HepG2 (cell line): ENCODE data around the gene TCAP. TPM values are rescaled to one million over a fixed set of nuclear protein-coding genes. Genes with fewer than 3 reads are reported as not detected.
A peak's percentile ranks its signal among the peaks of the same experiment; 100 is the strongest.

Experiments used
- AHR ChIP-seq: IDR thresholded peaks from 2 replicates; pipeline ENCODE4 v1.6.1; 2018; ENCODE audit warnings: missing genetic modification reagents, missing compliant biosample characterization
- ATF7 ChIP-seq, 2 experiments: fragments of 450-650 bp in 1 of 2; sonication (generic) in 1 of 2; formaldehyde crosslinking in 1 of 2; IDR thresholded peaks; 2 replicates each; pipeline versions ENCODE4 v1.4.0 to v1.6.1; 2016 to 2020; ENCODE audit warnings: antibody characterized with exemption in 1 of 2, mild to moderate bottlenecking in 1 of 2, missing genetic modification reagents in 1 of 2
- CCDC6 ChIP-seq: sonication (generic); formaldehyde crosslinking; IDR thresholded peaks from 2 replicates; pipeline ENCODE4 v1.8.1; 2022; ENCODE audit warnings: mild to moderate bottlenecking, missing genetic modification reagents, moderate library complexity
- CEBPB ChIP-seq: IDR thresholded peaks from 2 replicates; pipeline ENCODE4 v1.6.1; 2011; ENCODE audit warnings: low read depth, low read length, improper control_type of control experiment, borderline replicate concordance
- ELF4 ChIP-seq: sonication (generic); formaldehyde crosslinking; IDR thresholded peaks from 2 replicates; pipeline ENCODE4 v1.5.0; 2020; ENCODE audit warnings: missing genetic modification reagents, mild to moderate bottlenecking, moderate library complexity, borderline replicate concordance
- HNF4A ChIP-seq: sonication (generic); formaldehyde crosslinking; IDR thresholded peaks from 2 replicates; pipeline ENCODE4 v1.4.0; 2020; ENCODE audit warnings: missing genetic modification reagents
- HOXA9 ChIP-seq: sonication (generic); formaldehyde crosslinking; IDR thresholded peaks from 2 replicates; pipeline ENCODE4 v1.8.1; 2022; ENCODE audit warnings: missing genetic modification reagents, mild to moderate bottlenecking, moderate library complexity, borderline replicate concordance
- PAX8 ChIP-seq: sonication (generic); formaldehyde crosslinking; IDR thresholded peaks from 2 replicates; pipeline ENCODE4 v1.8.0; 2022; ENCODE audit warnings: mild to moderate bottlenecking, missing genetic modification reagents, borderline replicate concordance
- RCOR2 ChIP-seq: IDR thresholded peaks from 2 replicates; pipeline ENCODE4 v1.6.1; 2016; ENCODE audit warnings: missing biosample characterization, missing genetic modification reagents
- SETDB1 ChIP-seq: sonication (generic); formaldehyde crosslinking; IDR thresholded peaks from 2 replicates; pipeline ENCODE4 v1.5.1; 2020; ENCODE audit warnings: missing genetic modification reagents, mild to moderate bottlenecking, borderline replicate concordance
- ZFP82 ChIP-seq: sonication (generic); formaldehyde crosslinking; IDR thresholded peaks from 2 replicates; pipeline ENCODE4 v1.5.1; 2020; ENCODE audit warnings: mild to moderate bottlenecking, missing genetic modification reagents, borderline replicate concordance
- ZNF207 ChIP-seq: fragments of 450-650 bp; IDR thresholded peaks from 2 replicates; pipeline ENCODE4 v1.6.1; 2016; ENCODE audit warnings: antibody characterized with exemption, borderline replicate concordance
- ZNF570 ChIP-seq: sonication (generic); formaldehyde crosslinking; IDR thresholded peaks from 2 replicates; pipeline ENCODE4 v1.4.0; 2020; ENCODE audit warnings: mild to moderate bottlenecking, missing genetic modification reagents, borderline replicate concordance
- ZNF589 ChIP-seq: sonication (generic); formaldehyde crosslinking; conservative IDR thresholded peaks from 2 replicates; pipeline ENCODE4 v1.8.0; 2022; ENCODE audit warnings: mild to moderate bottlenecking, moderate library complexity, missing genetic modification reagents
- ZNF678 ChIP-seq: sonication (generic); formaldehyde crosslinking; IDR thresholded peaks from 2 replicates; pipeline ENCODE4 v1.4.0; 2020; ENCODE audit warnings: mild to moderate bottlenecking, missing genetic modification reagents
- ZNF792 ChIP-seq: IDR thresholded peaks from 2 replicates; pipeline ENCODE4 v1.6.1; 2016
- polyA plus RNA-seq, 8 experiments: library from polyadenylated mRNA; depleted of rRNA in 3 of 8; stranded (reverse) in 7 of 8; unstranded in 1 of 8; fragments of >200 nt; fragmentation: Illumina TruSeq in 4 of 8; extraction: Trizol in 4 of 8; gene quantifications; 2 replicates each; pipeline versions ENCODE4 v1.2.1 to v1.2.3, GENCODE V29; 2011 to 2016; ENCODE audit warnings: low read depth in 4 of 8, missing spikeins in 1 of 8, mixed read lengths in 1 of 8; ENCODE audit not compliant: insufficient read depth in 1 of 8
- total RNA-seq, 5 experiments: library from RNA; depleted of rRNA; stranded (reverse); fragments of >200 nt; fragmentation: Illumina TruSeq; extraction: Trizol; gene quantifications; 2 replicates each; pipeline ENCODE4 v1.2.3, GENCODE V29; 2016; ENCODE audit warnings: low read depth in 1 of 5
- TF ChIP-seq, protein P1 (sequence below): sonication (generic); formaldehyde crosslinking; IDR thresholded peaks from 2 replicates; pipeline ENCODE4 v1.4.0; 2020; ENCODE audit warnings: missing genetic modification reagents
- TF ChIP-seq, protein P2 (sequence below): sonication (generic); formaldehyde crosslinking; IDR thresholded peaks from 2 replicates; pipeline ENCODE4 v1.4.0; 2020; ENCODE audit warnings: missing genetic modification reagents
- TF ChIP-seq, protein P3 (sequence below): sonication (generic); formaldehyde crosslinking; IDR thresholded peaks from 2 replicates; pipeline ENCODE4 v1.4.0; 2020; ENCODE audit warnings: mild to moderate bottlenecking, missing genetic modification reagents
- TF ChIP-seq, protein P4 (sequence below): sonication (generic); formaldehyde crosslinking; IDR thresholded peaks from 2 replicates; pipeline ENCODE4 v1.4.0; 2020; ENCODE audit warnings: mild to moderate bottlenecking, missing genetic modification reagents
- TF ChIP-seq, protein P5 (sequence below): sonication (generic); formaldehyde crosslinking; IDR thresholded peaks from 2 replicates; pipeline ENCODE4 v1.5.0; 2020; ENCODE audit warnings: mild to moderate bottlenecking, missing genetic modification reagents
- TF ChIP-seq, protein P6 (sequence below): sonication (generic); formaldehyde crosslinking; IDR thresholded peaks from 2 replicates; pipeline ENCODE4 v1.8.0; 2022; ENCODE audit warnings: mild to moderate bottlenecking, missing genetic modification reagents, moderate library complexity

Gene TCAP
- total and polyA plus RNA-seq, 2 of the 13 experiments (the other 11 are each of a cell fraction or from before 2014, with no cell fraction given), result 0.24 to 0.65 TPM

DNA sequence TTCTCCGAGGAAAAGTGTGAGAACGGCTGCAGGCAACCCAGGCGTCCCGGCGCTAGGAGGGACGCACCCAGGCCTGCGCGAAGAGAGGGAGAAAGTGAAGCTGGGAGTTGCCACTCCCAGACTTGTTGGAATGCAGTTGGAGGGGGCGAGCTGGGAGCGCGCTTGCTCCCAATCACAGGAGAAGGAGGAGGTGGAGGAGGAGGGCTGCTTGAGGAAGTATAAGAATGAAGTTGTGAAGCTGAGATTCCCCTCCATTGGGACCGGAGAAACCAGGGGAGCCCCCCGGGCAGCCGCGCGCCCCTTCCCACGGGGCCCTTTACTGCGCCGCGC is 34.6 kb downstream of the TCAP start, which contains the start of gene ERBB2 (continued):
- TF ChIP-seq ZNF589 (CRISPR knock-in tag) (0 out of 2 replicates have a peak, but pooled peaks have one; percentile 44), AHR (CRISPR knock-in tag) (no peak), HOXA9 (no peak), ZNF792 (CRISPR knock-in tag) (no peak; the same call in 1 of the 2 replicates), ATF7 (IDR thresholded peaks at IDR 0.05) (no peak), ATF7 (CRISPR knock-in tag; IDR thresholded peaks at IDR 0.05) (no peak), HNF4A (CRISPR knock-in tag) (no peak), CCDC6 (CRISPR knock-in tag) (no peak), ZNF207 (no peak), RCOR2 (CRISPR knock-in tag) (no peak), ZFP82 (CRISPR knock-in tag) (no peak), ZNF570 (CRISPR knock-in tag) (no peak), ZNF678 (CRISPR knock-in tag) (no peak), ELF4 (CRISPR knock-in tag) (0 out of 2 replicates have a peak, but pooled peaks have one; percentile 39), PAX8 (CRISPR knock-in tag) (no peak), CEBPB (no peak), SETDB1 (CRISPR knock-in tag) (no peak)
- TF ChIP-seq, protein P1, sequence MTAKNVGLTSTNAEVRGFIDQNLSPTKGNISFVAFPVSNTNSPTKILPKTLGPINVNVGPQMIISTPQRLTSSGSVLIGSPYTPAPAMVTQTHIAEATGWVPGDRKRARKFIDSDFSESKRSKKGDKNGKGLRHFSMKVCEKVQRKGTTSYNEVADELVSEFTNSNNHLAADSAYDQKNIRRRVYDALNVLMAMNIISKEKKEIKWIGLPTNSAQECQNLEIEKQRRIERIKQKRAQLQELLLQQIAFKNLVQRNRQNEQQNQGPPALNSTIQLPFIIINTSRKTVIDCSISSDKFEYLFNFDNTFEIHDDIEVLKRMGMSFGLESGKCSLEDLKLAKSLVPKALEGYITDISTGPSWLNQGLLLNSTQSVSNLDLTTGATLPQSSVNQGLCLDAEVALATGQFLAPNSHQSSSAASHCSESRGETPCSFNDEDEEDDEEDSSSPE, result peak; percentile 47; the same call in 1 of the 2 replicates
- TF ChIP-seq, protein P2, sequence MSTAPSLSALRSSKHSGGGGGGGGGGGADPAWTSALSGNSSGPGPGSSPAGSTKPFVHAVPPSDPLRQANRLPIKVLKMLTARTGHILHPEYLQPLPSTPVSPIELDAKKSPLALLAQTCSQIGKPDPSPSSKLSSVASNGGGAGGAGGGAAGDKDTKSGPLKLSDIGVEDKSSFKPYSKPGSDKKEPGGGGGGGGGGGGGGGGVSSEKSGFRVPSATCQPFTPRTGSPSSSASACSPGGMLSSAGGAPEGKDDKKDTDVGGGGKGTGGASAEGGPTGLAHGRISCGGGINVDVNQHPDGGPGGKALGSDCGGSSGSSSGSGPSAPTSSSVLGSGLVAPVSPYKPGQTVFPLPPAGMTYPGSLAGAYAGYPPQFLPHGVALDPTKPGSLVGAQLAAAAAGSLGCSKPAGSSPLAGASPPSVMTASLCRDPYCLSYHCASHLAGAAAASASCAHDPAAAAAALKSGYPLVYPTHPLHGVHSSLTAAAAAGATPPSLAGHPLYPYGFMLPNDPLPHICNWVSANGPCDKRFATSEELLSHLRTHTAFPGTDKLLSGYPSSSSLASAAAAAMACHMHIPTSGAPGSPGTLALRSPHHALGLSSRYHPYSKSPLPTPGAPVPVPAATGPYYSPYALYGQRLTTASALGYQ (CRISPR knock-in tag), result no peak
- TF ChIP-seq, protein P3, sequence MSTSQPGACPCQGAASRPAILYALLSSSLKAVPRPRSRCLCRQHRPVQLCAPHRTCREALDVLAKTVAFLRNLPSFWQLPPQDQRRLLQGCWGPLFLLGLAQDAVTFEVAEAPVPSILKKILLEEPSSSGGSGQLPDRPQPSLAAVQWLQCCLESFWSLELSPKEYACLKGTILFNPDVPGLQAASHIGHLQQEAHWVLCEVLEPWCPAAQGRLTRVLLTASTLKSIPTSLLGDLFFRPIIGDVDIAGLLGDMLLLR (CRISPR knock-in tag), result 0 out of 2 replicates have a peak, but pooled peaks have one; percentile 0
- TF ChIP-seq, protein P4, sequence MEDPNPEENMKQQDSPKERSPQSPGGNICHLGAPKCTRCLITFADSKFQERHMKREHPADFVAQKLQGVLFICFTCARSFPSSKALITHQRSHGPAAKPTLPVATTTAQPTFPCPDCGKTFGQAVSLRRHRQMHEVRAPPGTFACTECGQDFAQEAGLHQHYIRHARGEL (CRISPR knock-in tag), result no peak
- TF ChIP-seq, protein P5, sequence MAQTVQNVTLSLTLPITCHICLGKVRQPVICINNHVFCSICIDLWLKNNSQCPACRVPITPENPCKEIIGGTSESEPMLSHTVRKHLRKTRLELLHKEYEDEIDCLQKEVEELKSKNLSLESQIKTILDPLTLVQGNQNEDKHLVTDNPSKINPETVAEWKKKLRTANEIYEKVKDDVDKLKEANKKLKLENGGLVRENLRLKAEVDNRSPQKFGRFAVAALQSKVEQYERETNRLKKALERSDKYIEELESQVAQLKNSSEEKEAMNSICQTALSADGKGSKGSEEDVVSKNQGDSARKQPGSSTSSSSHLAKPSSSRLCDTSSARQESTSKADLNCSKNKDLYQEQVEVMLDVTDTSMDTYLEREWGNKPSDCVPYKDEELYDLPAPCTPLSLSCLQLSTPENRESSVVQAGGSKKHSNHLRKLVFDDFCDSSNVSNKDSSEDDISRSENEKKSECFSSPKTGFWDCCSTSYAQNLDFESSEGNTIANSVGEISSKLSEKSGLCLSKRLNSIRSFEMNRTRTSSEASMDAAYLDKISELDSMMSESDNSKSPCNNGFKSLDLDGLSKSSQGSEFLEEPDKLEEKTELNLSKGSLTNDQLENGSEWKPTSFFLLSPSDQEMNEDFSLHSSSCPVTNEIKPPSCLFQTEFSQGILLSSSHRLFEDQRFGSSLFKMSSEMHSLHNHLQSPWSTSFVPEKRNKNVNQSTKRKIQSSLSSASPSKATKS (CRISPR knock-in tag), result no peak
- TF ChIP-seq, protein P6, sequence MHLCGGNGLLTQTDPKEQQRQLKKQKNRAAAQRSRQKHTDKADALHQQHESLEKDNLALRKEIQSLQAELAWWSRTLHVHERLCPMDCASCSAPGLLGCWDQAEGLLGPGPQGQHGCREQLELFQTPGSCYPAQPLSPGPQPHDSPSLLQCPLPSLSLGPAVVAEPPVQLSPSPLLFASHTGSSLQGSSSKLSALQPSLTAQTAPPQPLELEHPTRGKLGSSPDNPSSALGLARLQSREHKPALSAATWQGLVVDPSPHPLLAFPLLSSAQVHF (CRISPR knock-in tag), result 0 out of 2 replicates have a peak, but pooled peaks have one; percentile 66
